Naive thymus-derived CD8-positive, alpha-beta T cell (primary cell): ENCODE measurements around the gene SLC4A2. TPM values are rescaled to one million over a fixed set of nuclear protein-coding genes. Genes with fewer than 3 reads are reported as not detected.

Experiments used
- ATAC-seq, 2 donors: fragments of 150-1000 bp; cut with Tn5 transposase in 1 of 2; sonication (Bioruptor Pico), chemical (Tn5 transposase) in 1 of 2; 1 replicate in 1 of 2; 2 replicates in 1 of 2; pipeline ENCODE4 v1.10.0; 2021; ENCODE audit warnings: mild to moderate bottlenecking in 2 of 2, moderate library complexity in 2 of 2
- POLR2A ChIA-PET: fragments of 350-600 bp; sonication (Branson Sonifier 250); formaldehyde crosslinking; loops from one replicate; lab custom pipeline; 2021; ENCODE audit warnings: antibody characterized with exemption; lab: Charles Lee
- DNase-seq, 10 donors: peaks; one replicate each; pipeline versions ENCODE4 v3.0.0 to v3.0.0-alpha.2; 2020 to 2022
- H3K27ac Mint-ChIP-seq, 10 donors: one replicate each; pipeline ENCODE4 v1.8.0; 2020 to 2022; ENCODE audit warnings: mild to moderate bottlenecking in 10 of 10, mixed read lengths in 10 of 10, moderate library complexity in 4 of 10, inconsistent platforms in 1 of 10
- H3K27me3 Mint-ChIP-seq, 5 donors: one replicate each; pipeline ENCODE4 v1.8.0; 2021 to 2022; ENCODE audit warnings: mixed read lengths in 5 of 5
- H3K36me3 Mint-ChIP-seq, 3 donors: one replicate each; pipeline ENCODE4 v1.8.0; 2020 to 2022; ENCODE audit warnings: mixed read lengths in 3 of 3, mild to moderate bottlenecking in 2 of 3, inconsistent platforms in 1 of 3
- H3K4me1 Mint-ChIP-seq, 4 donors: one replicate each; pipeline ENCODE4 v1.8.0; 2021 to 2022; ENCODE audit warnings: mixed read lengths in 4 of 4
- H3K4me3 Mint-ChIP-seq, 10 donors: one replicate each; pipeline ENCODE4 v1.8.0; 2020 to 2022; ENCODE audit warnings: mild to moderate bottlenecking in 10 of 10, mixed read lengths in 10 of 10, moderate library complexity in 6 of 10, inconsistent platforms in 1 of 10
- H3K9me3 Mint-ChIP-seq, 9 donors: one replicate each; pipeline ENCODE4 v1.8.0; 2020 to 2022; ENCODE audit warnings: mixed read lengths in 9 of 9, mild to moderate bottlenecking in 3 of 9, inconsistent platforms in 1 of 9, moderate library complexity in 1 of 9
- polyA plus RNA-seq, 3 donors: library from polyadenylated mRNA; unstranded; fragments of 300-500 nt; fragmentation: Illumina TruSeq; gene quantifications; one replicate each; pipeline ENCODE4 v1.2.3, GENCODE V29; 2021
- total RNA-seq, 8 experiments: library from RNA in 2 of 8; stranded (reverse) in 2 of 8; gene quantifications; one replicate each; pipeline ENCODE4 v1.2.3 and lab custom pipeline; 2021 to 2026

SLC4A2 gene
- total and polyA plus RNA-seq, 5 experiments from 2014 or later = 10.1 to 60.6 (median 18.0) TPM

DNA sequence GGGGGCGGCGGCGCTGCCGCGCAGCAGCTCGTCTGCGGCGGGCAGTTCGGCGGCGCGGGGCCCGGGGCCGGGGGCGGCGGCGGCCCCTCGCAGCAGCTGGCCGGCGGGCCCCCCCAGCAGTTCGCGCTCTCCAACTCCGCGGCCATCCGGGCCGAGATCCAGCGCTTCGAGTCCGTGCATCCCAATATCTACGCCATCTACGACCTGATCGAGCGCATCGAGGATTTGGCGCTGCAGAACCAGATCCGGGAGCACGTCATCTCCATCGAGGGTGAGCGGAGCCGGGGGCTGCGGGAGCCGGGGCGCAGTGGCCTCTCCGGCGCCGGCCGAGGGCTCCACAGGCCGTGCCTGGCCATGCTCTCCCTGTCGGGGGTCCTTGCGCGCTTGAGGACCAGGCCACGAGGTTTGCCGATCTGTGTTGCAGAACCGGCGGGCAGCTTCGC is 27.4 kb downstream of the SLC4A2 start:
- DNase-seq = peak in 1 of 10 donors; percentile 38
- no peaks in the 10 kb centered on the region for H3K9me3 Mint-ChIP-seq
- H3K27me3 Mint-ChIP-seq = peaks cover 0 to 36% (median 10%) of the 10 kb centered on the region in 5 donors
- peak in 1 of 2 donors; percentile 6 for ATAC-seq
- peaks cover 0 to 3% (median 0%) of the 10 kb centered on the region in 3 donors for H3K36me3 Mint-ChIP-seq
- H3K4me1 Mint-ChIP-seq = peaks cover 26 to 48% (median 43%) of the 10 kb centered on the region in 4 donors
- peak overlapping the region in 9 of 10 donors; percentile 48 to 90 (median 85) for H3K27ac Mint-ChIP-seq
- H3K4me3 Mint-ChIP-seq = peak overlapping the region; percentile 78 to 94 (median 89)
- POLR2A ChIA-PET = interaction anchor here (0.6 to 5.1 kb wide), 3 partner anchors 29 to 78 kb away, joined by 3 to 23 read pairs (median 3); partner anchors contain the start of genes CDK5 and SLC4A2

DNA sequence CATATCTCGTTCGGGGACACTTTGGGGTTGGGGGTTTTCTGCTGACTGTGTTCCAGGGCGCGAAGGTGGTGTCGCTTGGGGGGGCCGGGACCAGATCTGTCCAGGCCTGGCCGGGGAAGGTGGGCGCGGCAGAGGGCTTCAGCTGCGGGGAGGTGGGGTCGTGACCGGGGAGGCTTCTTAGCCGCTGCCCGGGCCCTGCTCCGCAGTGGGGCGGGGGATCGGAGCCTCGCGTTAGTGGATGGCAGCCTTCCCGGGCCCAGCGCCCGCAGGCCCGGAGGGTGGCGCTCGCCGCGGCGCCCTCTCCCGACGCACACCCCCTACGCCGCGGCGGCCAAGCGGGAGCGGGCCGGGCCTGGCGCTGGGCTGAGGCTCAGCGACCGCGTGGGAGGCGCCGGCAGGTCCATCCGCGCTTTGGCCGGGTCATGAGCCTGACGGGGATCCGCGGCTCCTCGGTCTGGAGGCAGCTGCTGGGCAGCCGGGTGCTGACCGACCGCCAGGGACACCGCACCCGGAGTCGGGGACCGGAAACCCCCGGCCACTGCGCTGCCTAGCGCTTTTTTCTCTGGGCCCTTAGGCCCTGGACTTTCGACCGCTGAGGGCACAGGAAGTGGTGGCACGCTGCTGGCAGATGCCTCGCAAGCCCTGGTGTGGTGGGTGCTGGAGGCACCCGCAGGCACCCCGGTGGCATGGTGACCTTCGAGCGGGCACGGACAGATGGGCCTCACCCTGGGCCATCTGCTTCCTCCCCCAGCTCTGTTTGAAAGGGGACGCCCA is 28.0 kb downstream of the SLC4A2 start:
- peak overlapping the region; percentile 78 to 94 (median 89) for H3K4me3 Mint-ChIP-seq
- POLR2A ChIA-PET = interaction anchor here (0.6 to 1.4 kb wide), 2 partner anchors 35 to 79 kb away, joined by 3 read pairs; no protein-coding TSS in a partner anchor

DNA sequence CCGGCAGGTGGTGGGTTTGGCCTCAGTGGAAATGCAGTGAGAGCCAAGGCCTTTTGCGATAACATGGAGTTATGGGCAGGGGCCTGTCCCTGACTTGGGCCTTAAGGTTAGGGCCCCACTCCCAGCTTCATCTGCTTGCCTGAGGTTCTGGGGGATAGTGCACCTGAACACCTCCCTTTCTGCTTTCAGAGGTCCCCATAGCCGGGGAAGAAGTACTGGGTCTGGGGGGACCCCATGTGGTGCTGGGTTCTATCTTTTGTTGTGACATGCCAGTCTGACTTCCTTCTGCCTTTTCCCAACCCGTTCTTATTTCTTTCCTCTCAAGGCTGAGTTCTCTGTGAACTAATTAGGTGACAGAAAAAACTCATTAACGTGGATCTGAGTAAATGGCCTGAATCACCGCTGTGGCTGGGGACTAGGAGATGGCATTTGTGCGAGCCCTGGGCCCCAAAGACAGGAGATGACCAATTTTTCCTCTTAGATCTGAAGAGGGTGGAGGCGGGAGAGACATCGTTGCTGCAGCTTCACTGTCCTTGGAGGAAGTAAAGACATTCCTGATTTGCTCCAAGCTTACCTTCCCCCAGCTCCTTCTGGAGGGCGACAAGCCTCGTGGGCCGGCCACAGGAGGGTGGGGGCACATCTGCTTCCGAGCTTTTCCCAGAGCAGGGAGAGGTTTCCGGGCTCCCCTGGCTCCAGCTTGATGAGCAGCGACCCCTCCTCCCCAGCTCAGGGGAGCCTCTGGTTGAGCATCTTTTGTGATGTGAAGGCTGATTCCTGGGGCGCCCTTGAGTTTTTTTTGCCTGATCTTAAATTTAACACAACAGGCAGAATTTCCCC is 28.8 kb downstream of the SLC4A2 start:
- peak overlapping the region; percentile 58 to 92 (median 76) for H3K4me3 Mint-ChIP-seq
- H3K9me3 Mint-ChIP-seq = no peaks in the 10 kb centered on the region
- H3K4me1 Mint-ChIP-seq = peaks cover 22 to 36% (median 34%) of the 10 kb centered on the region in 4 donors
- H3K27me3 Mint-ChIP-seq = peaks cover 0 to 36% (median 10%) of the 10 kb centered on the region in 5 donors
- H3K27ac Mint-ChIP-seq = peak overlapping the region in 9 of 10 donors; percentile 29 to 87 (median 63)
- ATAC-seq (no peak), DNase-seq (peak in 1 of 10 donors; percentile 17)
- H3K36me3 Mint-ChIP-seq = peaks cover 0 to 3% (median 0%) of the 10 kb centered on the region in 3 donors
- POLR2A ChIA-PET = interaction anchor here (0.8 to 1.4 kb wide), 3 partner anchors 8 to 80 kb away, joined by 3 to 4 read pairs (median 3); partner anchors contain the start of gene FASTK

More for the DNA sequence above, 28.0 kb downstream of the SLC4A2 start:
- peaks cover 0 to 3% (median 0%) of the 10 kb centered on the region in 3 donors for H3K36me3 Mint-ChIP-seq
- peak overlapping the region in 8 of 10 donors; percentile 9 to 90 (median 76) for H3K27ac Mint-ChIP-seq
- DNase-seq = peak in 3 of 10 donors; percentile 28 to 40 (median 38)
- H3K27me3 Mint-ChIP-seq = peaks cover 0 to 36% (median 10%) of the 10 kb centered on the region in 5 donors
- H3K4me1 Mint-ChIP-seq = peaks cover 26 to 42% (median 40%) of the 10 kb centered on the region in 4 donors
- H3K9me3 Mint-ChIP-seq = no peaks in the 10 kb centered on the region
- ATAC-seq = peak; percentile 15 to 19

GRCh38 chr7:151088856-151089699 is 29.7 kb downstream of the SLC4A2 start:
- Mint-ChIP-seq H3K4me1 (peaks cover 22 to 33% (median 31%) of the 10 kb centered on the region in 4 donors), H3K27me3 (peaks cover 0 to 36% (median 10%) of the 10 kb centered on the region in 5 donors), H3K27ac (peak overlapping the region in 5 of 10 donors; percentile 0 to 91 (median 70)), H3K4me3 (peak overlapping the region; percentile 24 to 81 (median 63)), H3K9me3 (no peaks in the 10 kb centered on the region), H3K36me3 (peaks cover 0 to 3% (median 0%) of the 10 kb centered on the region in 3 donors)
- ATAC-seq (no peak), DNase-seq (peak in 3 of 10 donors; percentile 13 to 43 (median 17))
- POLR2A ChIA-PET = interaction anchor here (0.6 to 1.0 kb wide), 3 partner anchors 8 to 163 kb away, joined by 3 to 4 read pairs (median 3); partner anchors contain the start of gene FASTK

- Mint-ChIP-seq H3K27ac (peak overlapping the region in 3 of 10 donors; percentile 34 to 91 (median 70)), H3K4me3 (peak overlapping the region in 1 of 10 donors; percentile 4), H3K36me3 (peaks cover 0 to 3% (median 0%) of the 10 kb centered on the region in 3 donors), H3K27me3 (peaks cover 0 to 28% (median 6%) of the 10 kb centered on the region in 5 donors), H3K4me1 (peaks cover 17 to 28% (median 24%) of the 10 kb centered on the region in 4 donors), H3K9me3 (no peaks in the 10 kb centered on the region)
- POLR2A ChIA-PET = interaction anchor here (0.6 to 0.7 kb wide), 2 partner anchors 42 to 162 kb away, joined by 3 to 6 read pairs; partner anchors contain the start of gene ASIC3
- no peak for ATAC-seq
- DNase-seq = peak in 1 of 10 donors; percentile 14
Observed at GRCh38 chr7:151089893-151090730, 30.7 kb downstream of the SLC4A2 start.

- no peak for ATAC-seq
- no peak for DNase-seq
- peaks cover 0 to 6% (median 0%) of the 10 kb centered on the region in 3 donors for H3K36me3 Mint-ChIP-seq
- H3K27me3 Mint-ChIP-seq = peaks cover 0 to 20% (median 4%) of the 10 kb centered on the region in 5 donors
- H3K4me3 Mint-ChIP-seq = no peak overlapping the region
- no peaks in the 10 kb centered on the region for H3K9me3 Mint-ChIP-seq
- peaks cover 12 to 21% (median 15%) of the 10 kb centered on the region in 4 donors for H3K4me1 Mint-ChIP-seq
- POLR2A ChIA-PET = no interaction called here
- H3K27ac Mint-ChIP-seq = peak overlapping the region in 1 of 10 donors; percentile 76
Observed at GRCh38 chr7:151091003-151091402, 31.6 kb downstream of the SLC4A2 start.

- peak overlapping the region in 1 of 10 donors; percentile 41 for H3K27ac Mint-ChIP-seq
- H3K4me3 Mint-ChIP-seq = no peak overlapping the region
- DNase-seq = peak in 1 of 10 donors; percentile 19
- POLR2A ChIA-PET = no interaction called here
- no peak for ATAC-seq
- peaks cover 0 to 20% (median 4%) of the 10 kb centered on the region in 5 donors for H3K27me3 Mint-ChIP-seq
- H3K36me3 Mint-ChIP-seq = peaks cover 0 to 8% (median 0%) of the 10 kb centered on the region in 3 donors
- no peaks in the 10 kb centered on the region for H3K9me3 Mint-ChIP-seq
- peaks cover 12 to 21% (median 15%) of the 10 kb centered on the region in 4 donors for H3K4me1 Mint-ChIP-seq
Observed at GRCh38 chr7:151091431-151091830, 32.0 kb downstream of the SLC4A2 start.

GRCh38 chr7:151091988-151092387 is 32.6 kb downstream of the SLC4A2 start:
- Mint-ChIP-seq H3K4me1 (peaks cover 12 to 19% (median 15%) of the 10 kb centered on the region in 4 donors), H3K9me3 (no peaks in the 10 kb centered on the region), H3K36me3 (peaks cover 0 to 11% (median 0%) of the 10 kb centered on the region in 3 donors), H3K27me3 (peaks cover 0 to 20% (median 4%) of the 10 kb centered on the region in 5 donors), H3K27ac (no peak overlapping the region), H3K4me3 (no peak overlapping the region)
- ATAC-seq (no peak), DNase-seq (no peak)
- POLR2A ChIA-PET = interaction anchor here (0.6 to 1.2 kb wide), 2 partner anchors 73 to 331 kb away, joined by 3 read pairs; no protein-coding TSS in a partner anchor

- POLR2A ChIA-PET = no interaction called here
- ATAC-seq (no peak), DNase-seq (peak in 1 of 10 donors; percentile 13)
- H3K27ac Mint-ChIP-seq = no peak overlapping the region
- H3K4me3 Mint-ChIP-seq = no peak overlapping the region
- peaks cover 7 to 11% (median 9%) of the 10 kb centered on the region in 4 donors for H3K4me1 Mint-ChIP-seq
- peaks cover 0 to 11% (median 0%) of the 10 kb centered on the region in 3 donors for H3K36me3 Mint-ChIP-seq
- no peaks in the 10 kb centered on the region for H3K9me3 Mint-ChIP-seq
- peaks cover 0 to 17% (median 4%) of the 10 kb centered on the region in 5 donors for H3K27me3 Mint-ChIP-seq
Observed at GRCh38 chr7:151093748-151094147, 34.4 kb downstream of the SLC4A2 start.

- H3K36me3 Mint-ChIP-seq = peaks cover 0 to 8% (median 0%) of the 10 kb centered on the region in 3 donors
- H3K4me1 Mint-ChIP-seq = peaks cover 0 to 2% (median 2%) of the 10 kb centered on the region in 4 donors
- DNase-seq = no peak
- no peak overlapping the region for H3K4me3 Mint-ChIP-seq
- H3K9me3 Mint-ChIP-seq = no peaks in the 10 kb centered on the region
- H3K27me3 Mint-ChIP-seq = peaks cover 0 to 8% (median 0%) of the 10 kb centered on the region in 5 donors
- H3K27ac Mint-ChIP-seq = peak overlapping the region in 1 of 10 donors; percentile 19
- ATAC-seq = no peak
- POLR2A ChIA-PET = interaction anchor here (0.6 to 0.8 kb wide), 2 partner anchors 12 to 100 kb away, joined by 3 read pairs; partner anchors contain the start of gene TMUB1
Observed at GRCh38 chr7:151094675-151095074, 35.3 kb downstream of the SLC4A2 start.
